ENCODE data around the gene CERS2. TPM values are rescaled to one million over a fixed set of nuclear protein-coding genes. Genes with fewer than 3 reads are reported as not detected.

The CERS2 gene
- total and polyA plus RNA-seq, 2 of the 13 experiments (the other 11 are each of a cell fraction or from before 2014, with no cell fraction given), result 269 to 298 TPM

- peaks cover 26% of the 10 kb centered on the region for H4K20me1 ChIP-seq (ENCODE audit: insufficient read depth, low read length)
- H3K27me3 ChIP-seq (ENCODE audit: control insufficient read depth in 1 of 2, insufficient read depth in 2 of 2, low read length in 2 of 2), result no peaks in the 10 kb centered on the region; a peak in 1 of 5 replicates
- peak; percentile 73 for ATAC-seq
- in situ Hi-C loops (cut with HindIII; ENCODE audit: extremely low pct_ligation_motif_present, low pct_unique_long_range_greater_than_20kb) (no loop called here), intact Hi-C loops (cut with micrococcal nuclease; ENCODE audit: unreplicated experiment) (loop anchor here (5.0 kb wide), 1 partner anchor 36 kb away; the partner anchor contains the start of genes MINDY1 and PRUNE1)
- peaks cover 63% of the 10 kb centered on the region for H3K79me2 ChIP-seq (ENCODE audit: insufficient read depth, low read length)
- peak; percentile 97 for DNase-seq (ENCODE audit: low spot score)
- H3K9ac ChIP-seq (ENCODE audit: insufficient read depth, low read depth, low read length), result peak overlapping the region; percentile 97
- ChIA-PET CTCF (ENCODE audit: low intra/inter-chr PET ratio, low total read pairs) (interaction anchor here (2.5 kb wide), 1 partner anchor 10 kb away, joined by 18 read pairs; the partner anchor contains the start of gene ANXA9), POLR2A (interaction anchor here (0.6 to 10.3 kb wide), 20 partner anchors 8 to 423 kb away, joined by 3 to 114 read pairs (median 5); partner anchors contain the start of genes ANXA9, ENSA, MINDY1 and SETDB1)
- H3K27ac ChIP-seq (ENCODE audit: extremely low read length, insufficient read depth, low read length), result peak overlapping the region; percentile 96
- no peaks in the 10 kb centered on the region for H3K9me3 ChIP-seq (ENCODE audit: low read length)
- WGBS (ENCODE audit: low lambda C conversion rate), result 22% methylated on average over 10 of the region's 11 CpGs
- FAIRE-seq, result peak; percentile 99
- peak overlapping the region; percentile 35 to 89 (median 42) for H3K4me3 ChIP-seq (replicated peaks in 1 of 3; ENCODE audit: insufficient read depth in 1 of 3, low read depth in 2 of 3, low read length in 3 of 3)
- H3K4me1 ChIP-seq (ENCODE audit: insufficient read depth, low read length), result peaks cover 56% of the 10 kb centered on the region
- H2AFZ ChIP-seq (ENCODE audit: low read length), result no peak overlapping the region
- no TSS peak for BruUV-seq (replicated peaks)
- peak overlapping the region; percentile 98 for H3K4me2 ChIP-seq (ENCODE audit: low read depth, low read length)
- H3K36me3 ChIP-seq (replicated peaks in 1 of 2; ENCODE audit: control insufficient read depth in 1 of 2, insufficient read depth in 2 of 2, low read length in 2 of 2), result peaks cover 22 to 34% of the 10 kb centered on the region in 2 experiments
- 0 out of 2 replicates have a peak, but pooled peaks have one; percentile 47 for TF ChIP-seq ZNF101 (CRISPR knock-in tag; IDR thresholded peaks at IDR 0.05; ENCODE audit: borderline replicate concordance, low read depth)
- TF ChIP-seq NR1H2 (CRISPR knock-in tag; IDR thresholded peaks at IDR 0.05; ENCODE audit: borderline replicate concordance, low read depth), result no peak
- no peak for TF ChIP-seq TAF15 (IDR thresholded peaks at IDR 0.05; ENCODE audit: low read depth, low read length, poor library complexity, severe bottlenecking)
- peak in 1 of 2 experiments; percentile 58; a peak in 2 of 4 replicates for TF ChIP-seq POLR2A (IDR thresholded peaks at IDR 0.05; ENCODE audit: insufficient read depth in 1 of 2, low read depth in 2 of 2, low read length in 2 of 2)
- TF ChIP-seq ZSCAN30 (CRISPR knock-in tag; IDR thresholded peaks at IDR 0.05), result no peak
- TF ChIP-seq IRF1 (CRISPR knock-in tag; IDR thresholded peaks at IDR 0.05; ENCODE audit: low read depth), result no peak
- TF ChIP-seq NFKB2 (CRISPR knock-in tag; IDR thresholded peaks at IDR 0.05; ENCODE audit: borderline replicate concordance), result 0 out of 2 replicates have a peak, but pooled peaks have one; percentile 55
- no peak for TF ChIP-seq SP1 (IDR thresholded peaks at IDR 0.05)
- TF ChIP-seq SP1 (CRISPR knock-in tag; IDR thresholded peaks at IDR 0.05), result no peak
- peak; percentile 71; the same call in 1 of the 2 replicates for TF ChIP-seq NR0B2 (CRISPR knock-in tag; IDR thresholded peaks at IDR 0.05)
- no peak for TF ChIP-seq LBX2 (CRISPR knock-in tag; IDR thresholded peaks at IDR 0.05; ENCODE audit: borderline replicate concordance)
- TF ChIP-seq LCORL (IDR thresholded peaks at IDR 0.05), result peak; percentile 95
- TF ChIP-seq LCORL (CRISPR knock-in tag; IDR thresholded peaks at IDR 0.05), result peak; percentile 93
- peak; percentile 62; the same call in 1 of the 2 replicates for TF ChIP-seq ZNF691 (CRISPR knock-in tag; IDR thresholded peaks at IDR 0.05; ENCODE audit: borderline replicate concordance, low read depth)
- TF ChIP-seq SP5 (CRISPR knock-in tag; IDR thresholded peaks at IDR 0.05; ENCODE audit: borderline replicate concordance, low read depth), result peak; percentile 95
- peak; percentile 55; the same call in 1 of the 2 replicates for TF ChIP-seq ATF7 (IDR thresholded peaks at IDR 0.05)
- TF ChIP-seq ATF7 (CRISPR knock-in tag; IDR thresholded peaks at IDR 0.05), result peak; percentile 91
- no peak for TF ChIP-seq SCMH1 (CRISPR knock-in tag; IDR thresholded peaks at IDR 0.05; ENCODE audit: borderline replicate concordance)
- TF ChIP-seq ATF4 (CRISPR knock-in tag; IDR thresholded peaks at IDR 0.05), result peak; percentile 1 to 61; a peak in 1 of 4 replicates
- no peak for TF ChIP-seq MBNL3 (CRISPR knock-in tag; conservative IDR thresholded peaks at IDR 0.05)
Observed at GRCh38 chr1:150970808-150971582, 3.6 kb downstream of the CERS2 start.
